Measurements from ENCODE around the gene GGA1. TPM values are rescaled to one million over a fixed set of nuclear protein-coding genes. Genes with fewer than 3 reads are reported as not detected.

The GGA1 gene
- total RNA-seq, 2 donors from 2014 or later = 17.7 to 29.0 TPM

DNA sequence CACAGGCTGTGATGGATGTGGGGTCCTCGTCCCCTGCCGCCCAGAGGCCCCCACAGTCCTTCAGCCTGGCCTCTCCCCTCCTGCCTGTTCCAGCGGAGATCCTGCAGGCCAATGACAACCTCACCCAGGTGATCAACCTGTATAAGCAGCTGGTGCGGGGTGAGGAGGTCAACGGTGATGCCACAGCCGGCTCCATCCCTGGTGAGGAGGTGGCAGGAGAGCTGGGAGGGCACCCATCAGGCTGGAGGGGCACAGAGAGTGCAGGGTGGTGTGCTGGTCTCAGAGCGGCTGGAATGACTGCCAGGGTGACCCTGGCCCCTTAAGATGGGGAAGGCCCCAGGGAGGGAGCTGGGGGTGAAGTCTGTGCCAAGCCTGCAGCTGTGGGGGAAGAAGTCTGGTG, 16.2 kb downstream of the GGA1 start:
- Histone ChIP-seq H3K4me1 (peaks cover 0 to 31% of the 10 kb centered on the region in 2 donors), H3K36me3 (peaks cover 35% of the 10 kb centered on the region), H3K9me3 (no peaks in the 10 kb centered on the region), H3K27me3 (no peaks in the 10 kb centered on the region), H3K4me3 (no peak overlapping the region), H3K27ac (no peak overlapping the region)
- TF ChIP-seq, protein P1, sequence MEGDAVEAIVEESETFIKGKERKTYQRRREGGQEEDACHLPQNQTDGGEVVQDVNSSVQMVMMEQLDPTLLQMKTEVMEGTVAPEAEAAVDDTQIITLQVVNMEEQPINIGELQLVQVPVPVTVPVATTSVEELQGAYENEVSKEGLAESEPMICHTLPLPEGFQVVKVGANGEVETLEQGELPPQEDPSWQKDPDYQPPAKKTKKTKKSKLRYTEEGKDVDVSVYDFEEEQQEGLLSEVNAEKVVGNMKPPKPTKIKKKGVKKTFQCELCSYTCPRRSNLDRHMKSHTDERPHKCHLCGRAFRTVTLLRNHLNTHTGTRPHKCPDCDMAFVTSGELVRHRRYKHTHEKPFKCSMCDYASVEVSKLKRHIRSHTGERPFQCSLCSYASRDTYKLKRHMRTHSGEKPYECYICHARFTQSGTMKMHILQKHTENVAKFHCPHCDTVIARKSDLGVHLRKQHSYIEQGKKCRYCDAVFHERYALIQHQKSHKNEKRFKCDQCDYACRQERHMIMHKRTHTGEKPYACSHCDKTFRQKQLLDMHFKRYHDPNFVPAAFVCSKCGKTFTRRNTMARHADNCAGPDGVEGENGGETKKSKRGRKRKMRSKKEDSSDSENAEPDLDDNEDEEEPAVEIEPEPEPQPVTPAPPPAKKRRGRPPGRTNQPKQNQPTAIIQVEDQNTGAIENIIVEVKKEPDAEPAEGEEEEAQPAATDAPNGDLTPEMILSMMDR (IDR thresholded peaks at IDR 0.05) = no peak
- DNase-seq (ENCODE audit: low spot score) = no peak

DNA sequence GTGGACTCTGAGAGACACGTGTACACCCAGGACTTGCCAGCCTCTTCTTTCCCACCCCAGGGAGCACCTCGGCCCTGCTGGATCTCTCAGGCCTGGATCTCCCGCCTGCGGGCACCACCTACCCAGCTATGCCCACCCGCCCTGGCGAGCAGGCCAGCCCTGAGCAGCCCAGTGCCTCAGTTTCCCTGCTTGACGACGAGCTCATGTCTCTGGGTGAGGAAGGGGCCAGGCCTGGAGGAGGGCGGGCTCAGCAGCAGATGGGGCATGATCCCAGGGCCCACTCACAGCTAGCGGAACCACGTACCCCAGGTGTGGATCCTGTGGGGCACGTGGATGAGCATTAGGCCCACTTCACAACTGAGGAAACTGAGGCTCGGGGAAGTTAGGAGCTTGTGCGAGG, 17.1 kb downstream of the GGA1 start:
- H3K27me3 ChIP-seq = no peaks in the 10 kb centered on the region
- H3K27ac ChIP-seq = peak overlapping the region; percentile 50 to 57
- TF ChIP-seq, protein P1 (IDR thresholded peaks at IDR 0.05) = no peak
- H3K36me3 ChIP-seq = peaks cover 26% of the 10 kb centered on the region
- no peaks in the 10 kb centered on the region for H3K9me3 ChIP-seq
- no peak overlapping the region for H3K4me3 ChIP-seq
- DNase-seq (ENCODE audit: low spot score) = no peak
- peaks cover 0 to 31% of the 10 kb centered on the region in 2 donors for H3K4me1 ChIP-seq

DNA sequence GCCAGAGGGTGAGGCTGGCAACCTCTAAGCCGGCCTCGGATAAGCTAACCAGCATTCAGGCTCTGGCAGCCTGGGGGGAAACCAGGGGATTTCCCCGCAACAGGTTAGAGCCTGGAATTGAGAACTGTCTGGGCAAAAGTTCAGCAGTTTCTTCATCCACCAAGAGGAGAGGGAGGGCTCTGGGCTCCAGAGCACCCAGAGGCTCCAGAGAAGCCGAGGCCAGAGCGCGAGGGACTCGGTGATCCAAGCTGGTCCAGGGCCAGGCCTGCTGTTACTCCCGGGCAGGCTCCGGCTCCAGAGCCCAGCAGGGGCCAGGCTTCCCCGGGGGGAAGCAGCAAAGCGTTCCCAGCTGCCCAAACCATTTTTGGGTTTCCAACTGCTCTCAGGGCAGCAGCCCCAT, 17.5 kb downstream of the GGA1 start:
- Histone ChIP-seq H3K9me3 (no peaks in the 10 kb centered on the region), H3K4me3 (no peak overlapping the region), H3K4me1 (peaks cover 0 to 31% of the 10 kb centered on the region in 2 donors), H3K27ac (peak overlapping the region; percentile 50 to 57), H3K27me3 (no peaks in the 10 kb centered on the region), H3K36me3 (peaks cover 22% of the 10 kb centered on the region)
- peak; percentile 80 for DNase-seq (ENCODE audit: low spot score)
- TF ChIP-seq, protein P1 (IDR thresholded peaks at IDR 0.05) = no peak

DNA sequence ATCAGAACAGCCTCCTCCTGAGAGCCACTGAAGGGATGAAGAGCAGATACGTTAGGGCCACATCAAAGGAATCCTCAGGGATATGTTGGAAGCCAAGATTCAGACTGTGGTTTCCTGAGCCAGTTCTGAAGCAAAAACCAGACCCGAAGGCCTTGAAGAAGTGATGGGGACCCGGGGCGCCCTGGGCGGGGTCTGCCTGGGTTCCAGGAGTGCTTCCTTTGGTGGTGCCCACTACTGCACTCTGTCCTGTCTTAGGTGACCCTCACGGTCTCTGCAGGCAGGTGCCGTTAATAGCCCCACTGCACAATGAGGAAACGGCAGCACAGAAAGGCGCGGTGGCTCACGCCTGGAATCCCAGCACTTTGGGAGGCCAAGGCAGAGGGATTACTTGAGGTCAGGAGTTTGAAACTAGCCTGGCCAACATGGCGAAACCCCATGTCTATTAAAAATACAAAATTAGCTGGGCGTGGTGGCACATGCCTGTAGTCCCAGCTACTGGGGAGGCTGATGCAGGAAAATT, 18.0 kb downstream of the GGA1 start:
- Histone ChIP-seq H3K36me3 (peaks cover 17% of the 10 kb centered on the region), H3K9me3 (no peaks in the 10 kb centered on the region), H3K4me3 (no peak overlapping the region), H3K27ac (peak overlapping the region; percentile 50 to 57), H3K27me3 (no peaks in the 10 kb centered on the region), H3K4me1 (peaks cover 0 to 31% of the 10 kb centered on the region in 2 donors)
- DNase-seq (ENCODE audit: low spot score) = no peak
- TF ChIP-seq, protein P1 (IDR thresholded peaks at IDR 0.05) = no peak

DNA sequence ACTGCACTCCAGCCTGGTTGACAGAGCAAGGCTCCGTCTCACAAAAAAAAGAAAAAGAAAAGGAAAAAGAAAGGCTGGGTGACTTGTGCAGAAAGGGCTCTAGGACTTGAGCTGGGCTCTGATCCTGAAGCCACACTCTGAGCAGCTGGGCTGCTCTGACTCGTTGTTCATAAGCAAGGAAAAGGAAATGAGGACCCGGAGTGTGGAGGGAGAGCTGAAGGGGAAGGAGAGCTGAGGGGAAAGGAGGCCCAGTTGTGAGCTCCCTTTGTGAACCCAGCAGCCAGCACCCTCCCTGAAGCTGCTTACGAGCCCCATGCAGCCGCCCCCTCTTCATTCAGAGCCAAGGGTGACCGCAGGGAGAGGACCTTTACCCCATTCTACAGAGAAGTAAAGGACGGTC, 18.5 kb downstream of the GGA1 start:
- Histone ChIP-seq H3K27ac (peak overlapping the region; percentile 9 to 57), H3K27me3 (no peaks in the 10 kb centered on the region), H3K36me3 (peaks cover 17% of the 10 kb centered on the region), H3K9me3 (no peaks in the 10 kb centered on the region), H3K4me3 (no peak overlapping the region), H3K4me1 (peaks cover 0 to 31% of the 10 kb centered on the region in 2 donors)
- TF ChIP-seq, protein P1 (IDR thresholded peaks at IDR 0.05) = no peak
- DNase-seq (ENCODE audit: low spot score) = no peak

DNA sequence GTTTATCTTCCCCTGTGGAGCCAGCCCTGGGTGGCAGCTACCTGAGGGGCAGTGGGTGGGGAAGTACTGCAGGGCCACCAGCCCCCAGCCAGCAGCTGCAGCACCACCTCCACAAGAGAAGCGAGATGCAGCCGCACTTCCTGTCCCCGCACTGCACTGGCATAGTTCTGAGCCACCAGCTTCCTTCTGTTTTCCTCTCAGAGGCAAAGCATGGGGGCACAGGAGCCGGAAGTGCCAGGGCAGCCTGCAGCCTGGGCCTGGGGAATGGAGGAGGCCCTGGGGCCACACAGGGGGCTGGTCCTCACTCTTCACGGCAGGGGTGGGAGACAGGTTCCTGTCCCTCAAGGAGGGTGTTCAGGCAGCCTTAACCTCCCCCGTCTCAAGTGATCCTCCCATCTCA, 18.9 kb downstream of the GGA1 start:
- Histone ChIP-seq H3K27me3 (no peaks in the 10 kb centered on the region), H3K36me3 (peaks cover 14% of the 10 kb centered on the region), H3K4me3 (no peak overlapping the region), H3K9me3 (no peaks in the 10 kb centered on the region), H3K27ac (peak overlapping the region; percentile 9 to 57), H3K4me1 (peaks cover 0 to 31% of the 10 kb centered on the region in 2 donors)
- no peak for DNase-seq (ENCODE audit: low spot score)
- TF ChIP-seq, protein P1 (IDR thresholded peaks at IDR 0.05) = no peak
